Keratinocyte (primary cell): ENCODE results near the gene SEC24D. TPM values are rescaled to one million over a fixed set of nuclear protein-coding genes. Genes with fewer than 3 reads are reported as not detected.

Experiments used
- DNase-seq: peaks from one replicate; pipeline ENCODE4 v3.0.0-alpha.2; 2011; ENCODE audit warnings: low read depth, missing footprints, low spot score
- FAIRE-seq: peaks from 2 replicates; lab custom pipeline; 2011; peaks lifted over from hg19 to GRCh38; lab: Jason Lieb, UNC
- H2AFZ ChIP-seq: 2 replicates; pipeline ENCODE4 v1.6.0; 2012; ENCODE audit warnings: low read length, control low read depth, inconsistent platforms; ENCODE audit not compliant: control insufficient read depth
- H3K27ac ChIP-seq: 2 replicates; pipeline ENCODE4 v1.5.1; 2011; ENCODE audit warnings: low read length; ENCODE audit not compliant: control insufficient read depth, insufficient read depth
- H3K27me3 ChIP-seq: 3 replicates; pipeline ENCODE4 v1.6.0; 2011; ENCODE audit warnings: low read length; ENCODE audit not compliant: control insufficient read depth, insufficient read depth; ENCODE audit errors: extremely low read depth
- H3K36me3 ChIP-seq, 2 experiments: 2 replicates in 1 of 2; 3 replicates in 1 of 2; pipeline ENCODE4 v1.5.1; 2011; ENCODE audit warnings: low read length in 2 of 2, mild to moderate bottlenecking in 1 of 2; ENCODE audit not compliant: control insufficient read depth in 2 of 2, insufficient read depth in 2 of 2; ENCODE audit errors: extremely low read depth in 1 of 2
- H3K4me1 ChIP-seq: 3 replicates; pipeline ENCODE4 v1.5.1; 2011; ENCODE audit warnings: low read length; ENCODE audit not compliant: control insufficient read depth, insufficient read depth; ENCODE audit errors: extremely low read depth
- H3K4me2 ChIP-seq: 3 replicates; pipeline ENCODE4 v1.6.0; 2011; ENCODE audit warnings: low read depth, low read length; ENCODE audit not compliant: control insufficient read depth, insufficient read depth; ENCODE audit errors: extremely low read depth
- H3K4me3 ChIP-seq, 3 experiments: fragments of 200-600 bp in 1 of 3; sonication (generic) in 1 of 3; 2 replicates in 2 of 3; 3 replicates in 1 of 3; pipeline ENCODE4 v1.5.1; 2011 to 2016; ENCODE audit warnings: low read length in 3 of 3, mild to moderate bottlenecking in 3 of 3, control low read depth in 2 of 3, inconsistent platforms in 1 of 3, low read depth in 1 of 3, mixed read lengths in 1 of 3, mixed run types in 1 of 3, moderate library complexity in 1 of 3; ENCODE audit not compliant: control insufficient read depth in 2 of 3, insufficient read depth in 2 of 3; ENCODE audit errors: extremely low read depth in 1 of 3
- H3K79me2 ChIP-seq: 2 replicates; pipeline ENCODE4 v1.6.0; 2012; ENCODE audit warnings: low read length; ENCODE audit not compliant: control insufficient read depth, insufficient read depth
- H3K9ac ChIP-seq: 3 replicates; pipeline ENCODE4 v1.6.0; 2011; ENCODE audit warnings: low read length; ENCODE audit not compliant: control insufficient read depth, insufficient read depth; ENCODE audit errors: extremely low read depth
- H3K9me1 ChIP-seq: 3 replicates; pipeline ENCODE4 v1.6.0; 2011; ENCODE audit warnings: low read length; ENCODE audit not compliant: control insufficient read depth, insufficient read depth; ENCODE audit errors: extremely low read depth
- H3K9me3 ChIP-seq: 2 replicates; pipeline ENCODE4 v1.5.1; 2012; ENCODE audit warnings: low read depth, low read length; ENCODE audit not compliant: control insufficient read depth
- H4K20me1 ChIP-seq: 3 replicates; pipeline ENCODE4 v1.6.0; 2011; ENCODE audit warnings: low read length; ENCODE audit not compliant: control insufficient read depth, insufficient read depth; ENCODE audit errors: extremely low read depth
- EZH2 ChIP-seq: IDR thresholded peaks from one replicate; pipeline ENCODE4 v1.6.1; 2012; ENCODE audit warnings: inconsistent platforms, mild to moderate bottlenecking, low read length, moderate library complexity
- dilution Hi-C: fragments of 300-500 bp; cut with MboI; formaldehyde crosslinking; loops from one replicate; pipeline ENCODE4 v1.7.0; 2020; ENCODE audit warnings: low sequenced_read_pairs; ENCODE audit not compliant: extremely low pct_ligation_motif_present
- polyA plus RNA-seq, 5 experiments: library from polyadenylated mRNA; depleted of rRNA in 3 of 5; stranded (reverse) in 3 of 5; stranded (forward) in 1 of 5; unstranded in 1 of 5; fragments of >200 nt; gene quantifications; 1 replicate in 1 of 5; 2 replicates in 3 of 5; 3 replicates in 1 of 5; pipeline versions ENCODE4 v1.2.1 to v1.2.3, GENCODE V29; 2011 to 2012; ENCODE audit warnings: missing spikeins in 2 of 5, low read depth in 1 of 5, low replicate concordance in 1 of 5
- TF ChIP-seq, protein P1 (sequence below), 3 experiments: IDR thresholded peaks in 1 of 3; conservative IDR thresholded peaks in 1 of 3; optimal IDR thresholded peaks in 1 of 3; 2 replicates in 2 of 3; 3 replicates in 1 of 3; pipeline versions ENCODE3 to v1.5.1; 2011; ENCODE audit warnings: low read length in 3 of 3, mild to moderate bottlenecking in 3 of 3, moderate library complexity in 2 of 3, control low read depth in 1 of 3, inconsistent platforms in 1 of 3; ENCODE audit not compliant: insufficient read depth in 2 of 3; ENCODE audit errors: extremely low read depth in 1 of 3

SEC24D gene
- polyA plus RNA-seq, 1 donor (not counting 4 experiments of a cell fraction or from before 2014, with no cell fraction given) = 24.9 TPM

- H2AFZ ChIP-seq = peak overlapping the region; percentile 24
Measured at GRCh38 chr4:118834960-118835569, 861 bp downstream of the SEC24D start.

GRCh38 chr4:118834070-118834469 lies 1.9 kb downstream of the SEC24D start:
- Histone ChIP-seq H3K79me2 (peaks cover 38% of the 10 kb centered on the region), H3K4me3 (no peak overlapping the region), H3K36me3 (peaks cover 4 to 18% of the 10 kb centered on the region in 2 experiments), H3K9me3 (no peaks in the 10 kb centered on the region), H3K9ac (no peak overlapping the region), H3K4me2 (peak overlapping the region; percentile 15), H3K9me1 (no peaks in the 10 kb centered on the region), H3K27ac (no peak overlapping the region), H2AFZ (no peak overlapping the region), H4K20me1 (no peaks in the 10 kb centered on the region), H3K27me3 (no peaks in the 10 kb centered on the region), H3K4me1 (peaks cover 15% of the 10 kb centered on the region)
- DNase-seq = no peak
- TF ChIP-seq, protein P1, sequence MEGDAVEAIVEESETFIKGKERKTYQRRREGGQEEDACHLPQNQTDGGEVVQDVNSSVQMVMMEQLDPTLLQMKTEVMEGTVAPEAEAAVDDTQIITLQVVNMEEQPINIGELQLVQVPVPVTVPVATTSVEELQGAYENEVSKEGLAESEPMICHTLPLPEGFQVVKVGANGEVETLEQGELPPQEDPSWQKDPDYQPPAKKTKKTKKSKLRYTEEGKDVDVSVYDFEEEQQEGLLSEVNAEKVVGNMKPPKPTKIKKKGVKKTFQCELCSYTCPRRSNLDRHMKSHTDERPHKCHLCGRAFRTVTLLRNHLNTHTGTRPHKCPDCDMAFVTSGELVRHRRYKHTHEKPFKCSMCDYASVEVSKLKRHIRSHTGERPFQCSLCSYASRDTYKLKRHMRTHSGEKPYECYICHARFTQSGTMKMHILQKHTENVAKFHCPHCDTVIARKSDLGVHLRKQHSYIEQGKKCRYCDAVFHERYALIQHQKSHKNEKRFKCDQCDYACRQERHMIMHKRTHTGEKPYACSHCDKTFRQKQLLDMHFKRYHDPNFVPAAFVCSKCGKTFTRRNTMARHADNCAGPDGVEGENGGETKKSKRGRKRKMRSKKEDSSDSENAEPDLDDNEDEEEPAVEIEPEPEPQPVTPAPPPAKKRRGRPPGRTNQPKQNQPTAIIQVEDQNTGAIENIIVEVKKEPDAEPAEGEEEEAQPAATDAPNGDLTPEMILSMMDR (optimal IDR thresholded peaks at IDR 0.05 in 1 of 3, IDR thresholded peaks at IDR 0.05 in 1 of 3, conservative IDR thresholded peaks at IDR 0.05 in 1 of 3; ENCODE audit: extremely low read depth in 1 of 3, insufficient read depth in 2 of 3, low read length in 3 of 3) = no peak
- TF ChIP-seq EZH2 = no peak
- FAIRE-seq = no peak
- dilution Hi-C loops = no loop called here

More at GRCh38 chr4:118834960-118835569, 861 bp downstream of the SEC24D start:
- peak overlapping the region; percentile 95 for H3K27ac ChIP-seq
- peak overlapping the region; percentile 71 to 86 (median 75) for H3K4me3 ChIP-seq
- TF ChIP-seq, protein P1 (optimal IDR thresholded peaks at IDR 0.05 in 1 of 3, IDR thresholded peaks at IDR 0.05 in 1 of 3, conservative IDR thresholded peaks at IDR 0.05 in 1 of 3; ENCODE audit: extremely low read depth in 1 of 3, insufficient read depth in 2 of 3, low read length in 3 of 3) = no peak
- TF ChIP-seq EZH2 = no peak
- FAIRE-seq (no peak), DNase-seq (peak; percentile 36)
- H3K36me3 ChIP-seq = peaks cover 4 to 18% of the 10 kb centered on the region in 2 experiments
- dilution Hi-C loops = no loop called here
- H3K4me1 ChIP-seq = peaks cover 15% of the 10 kb centered on the region
- H3K9ac ChIP-seq = peak overlapping the region; percentile 90
- no peaks in the 10 kb centered on the region for H3K9me1 ChIP-seq
- H3K4me2 ChIP-seq = peak overlapping the region; percentile 96
- H3K79me2 ChIP-seq = peaks cover 32% of the 10 kb centered on the region
- H3K9me3 ChIP-seq = no peaks in the 10 kb centered on the region
- no peaks in the 10 kb centered on the region for H4K20me1 ChIP-seq
- no peaks in the 10 kb centered on the region for H3K27me3 ChIP-seq
